Stimulated activated naive B cell treated with anti-CD40 and anti-IgM and Interleukin-4, amounts not matched to agents 10 μg/mL and 1 μg/mL and 100 μg/mL, for 72 hours (primary cell): ENCODE results near the gene CBX7.
A peak's percentile ranks its signal among the peaks of the same experiment; 100 is the strongest.

Experiments used
- ATAC-seq, 2 donors: fragments of 150-1000 bp; cut with Tn5 transposase; replicated peaks; 2 replicates each; pipeline ENCODE4 v1.10.0; 2021; ENCODE audit warnings: moderate library complexity in 1 of 2
- DNase-seq: peaks from one replicate; pipeline ENCODE4 v3.0.0; 2021
- H3K27ac Mint-ChIP-seq: one replicate; pipeline ENCODE4 v1.8.0; 2022; ENCODE audit warnings: mild to moderate bottlenecking, mixed read lengths
- H3K27me3 Mint-ChIP-seq, 2 donors: one replicate each; pipeline ENCODE4 v1.8.0; 2022; ENCODE audit warnings: mixed read lengths in 2 of 2
- H3K36me3 Mint-ChIP-seq, 2 donors: one replicate each; pipeline ENCODE4 v1.8.0; 2022; ENCODE audit warnings: mixed read lengths in 2 of 2, mild to moderate bottlenecking in 1 of 2
- H3K4me1 Mint-ChIP-seq, 2 donors: one replicate each; pipeline ENCODE4 v1.8.0; 2022; ENCODE audit warnings: mixed read lengths in 2 of 2, mild to moderate bottlenecking in 1 of 2
- H3K4me3 Mint-ChIP-seq, 2 donors: one replicate each; pipeline ENCODE4 v1.8.0; 2022; ENCODE audit warnings: mild to moderate bottlenecking in 2 of 2, mixed read lengths in 2 of 2, moderate library complexity in 1 of 2
- H3K9me3 Mint-ChIP-seq, 2 donors: one replicate each; pipeline ENCODE4 v1.8.0; 2022; ENCODE audit warnings: mixed read lengths in 2 of 2, mild to moderate bottlenecking in 1 of 2

CBX7 gene

DNA sequence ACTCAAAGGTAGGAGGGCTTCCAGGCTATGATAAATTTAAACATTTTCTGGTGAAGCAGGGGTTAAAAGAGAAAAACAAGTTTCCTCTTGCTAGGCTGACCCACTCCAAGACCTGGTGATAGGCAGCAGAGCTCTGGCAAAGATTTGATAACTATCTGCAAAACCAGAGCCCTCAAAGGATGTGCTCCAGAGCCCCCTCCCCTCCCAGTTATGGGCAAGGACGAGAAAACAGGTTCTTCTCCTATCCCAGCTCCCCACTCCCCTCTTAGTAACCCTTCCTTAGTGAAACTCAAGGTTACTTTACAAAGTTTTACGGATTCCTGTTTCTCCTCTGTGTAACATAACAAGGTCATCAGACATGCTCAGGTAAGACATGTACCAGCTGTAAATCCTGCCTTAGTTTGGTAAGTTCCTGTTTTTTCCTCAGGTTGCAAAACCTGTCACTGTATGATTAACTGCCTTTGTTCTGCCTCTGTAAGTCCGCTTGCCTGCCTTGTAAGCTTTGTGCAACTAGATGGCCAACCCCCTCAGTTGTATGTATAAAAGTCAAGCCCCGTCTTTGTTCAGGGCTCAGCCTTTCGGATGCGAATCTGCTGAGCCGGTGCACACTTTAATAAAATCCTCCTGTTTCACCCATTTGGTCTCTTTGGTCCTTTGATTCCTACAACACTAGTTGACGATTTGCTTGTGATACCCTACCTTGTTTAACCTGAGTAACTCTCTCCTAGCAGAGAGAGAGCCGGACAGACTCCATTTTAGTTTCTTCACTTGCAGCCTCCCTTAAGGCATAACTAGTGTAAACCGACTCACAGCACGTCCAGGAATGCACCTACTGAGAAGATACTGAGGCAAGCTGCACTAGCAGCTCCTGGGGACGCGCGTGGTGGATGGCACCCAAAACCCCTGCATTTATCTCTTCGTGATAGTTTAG lies 41.6 kb downstream of the CBX7 start:
- DNase-seq (no peak), ATAC-seq (peak; percentile 41 to 66)
- H3K4me1 Mint-ChIP-seq = peaks cover 29 to 57% of the 10 kb centered on the region in 2 donors
- H3K36me3 Mint-ChIP-seq = no peaks in the 10 kb centered on the region
- no peaks in the 10 kb centered on the region for H3K9me3 Mint-ChIP-seq
- no peaks in the 10 kb centered on the region for H3K27me3 Mint-ChIP-seq
- H3K4me3 Mint-ChIP-seq = no peak overlapping the region
- no peak overlapping the region for H3K27ac Mint-ChIP-seq

DNA sequence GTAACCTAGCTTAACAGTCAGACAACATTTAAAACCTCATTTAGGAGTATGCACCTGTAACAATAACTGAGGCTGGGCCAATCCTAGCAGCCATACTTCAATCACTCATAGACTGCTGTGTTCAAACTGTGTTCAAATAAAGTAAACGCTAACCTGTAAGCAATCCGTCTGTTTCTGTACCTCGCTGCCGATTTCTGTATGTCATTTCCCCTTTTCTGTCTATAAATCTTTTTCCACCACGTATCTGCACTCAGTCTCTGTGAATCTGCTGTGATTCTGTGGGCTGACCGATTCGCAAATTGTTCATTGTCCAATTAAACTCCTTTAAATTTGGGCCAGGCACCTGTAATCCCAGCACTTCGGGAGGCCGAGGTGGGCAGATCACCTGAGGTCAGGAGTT lies 43.1 kb downstream of the CBX7 start:
- Mint-ChIP-seq H3K27ac (peak overlapping the region; percentile 77), H3K9me3 (no peaks in the 10 kb centered on the region), H3K4me1 (peaks cover 17 to 41% of the 10 kb centered on the region in 2 donors), H3K27me3 (no peaks in the 10 kb centered on the region), H3K4me3 (peak overlapping the region in 1 of 2 donors; percentile 11), H3K36me3 (no peaks in the 10 kb centered on the region)
- DNase-seq (no peak), ATAC-seq (peak; percentile 67 to 73)

DNA sequence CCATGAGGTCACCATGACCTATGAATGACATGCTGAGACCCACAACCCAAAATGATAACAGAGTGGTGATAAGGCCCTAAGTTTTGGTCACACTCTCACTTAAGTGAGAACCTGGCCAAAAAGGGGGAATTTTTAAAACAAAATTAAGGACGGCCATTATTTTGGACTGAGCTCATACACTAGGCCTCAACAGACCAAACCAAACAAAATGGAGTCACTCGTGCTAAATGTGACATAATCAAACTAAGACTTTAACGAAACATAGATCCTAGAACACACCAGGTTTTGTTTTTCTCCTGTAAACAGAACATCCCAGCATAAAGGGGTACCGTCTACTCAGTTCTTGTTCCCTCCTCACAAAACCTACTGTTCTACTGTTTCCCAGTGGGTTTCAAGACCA lies 44.0 kb downstream of the CBX7 start:
- ATAC-seq = no peak
- Mint-ChIP-seq H3K27ac (peak overlapping the region; percentile 25), H3K27me3 (no peaks in the 10 kb centered on the region), H3K9me3 (no peaks in the 10 kb centered on the region), H3K4me1 (peaks cover 14 to 35% of the 10 kb centered on the region in 2 donors), H3K36me3 (no peaks in the 10 kb centered on the region), H3K4me3 (no peak overlapping the region)
- no peak for DNase-seq

DNA sequence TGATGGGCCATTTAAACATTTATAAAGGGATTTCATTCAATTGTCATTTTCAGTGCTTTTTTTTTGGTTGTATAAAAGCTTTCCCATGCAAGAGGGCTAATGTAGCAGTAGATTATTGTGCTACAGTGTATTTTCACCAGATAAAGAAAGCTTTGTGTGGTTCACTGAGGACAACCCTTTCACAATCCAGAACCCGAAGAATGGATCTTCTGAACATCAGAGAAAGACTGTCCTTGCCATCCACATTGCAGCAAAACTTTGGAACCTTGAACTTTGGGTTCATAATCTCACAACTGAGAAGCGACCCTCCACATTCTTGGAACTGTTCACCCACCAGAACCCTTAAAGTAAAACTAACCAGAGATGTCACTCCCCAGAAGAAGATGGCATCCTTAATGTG lies 46.2 kb downstream of the CBX7 start:
- Mint-ChIP-seq H3K36me3 (no peaks in the 10 kb centered on the region), H3K4me1 (peaks cover 12 to 39% of the 10 kb centered on the region in 2 donors), H3K4me3 (no peak overlapping the region), H3K9me3 (no peaks in the 10 kb centered on the region), H3K27me3 (no peaks in the 10 kb centered on the region), H3K27ac (no peak overlapping the region)
- ATAC-seq (no peak), DNase-seq (no peak)

DNA sequence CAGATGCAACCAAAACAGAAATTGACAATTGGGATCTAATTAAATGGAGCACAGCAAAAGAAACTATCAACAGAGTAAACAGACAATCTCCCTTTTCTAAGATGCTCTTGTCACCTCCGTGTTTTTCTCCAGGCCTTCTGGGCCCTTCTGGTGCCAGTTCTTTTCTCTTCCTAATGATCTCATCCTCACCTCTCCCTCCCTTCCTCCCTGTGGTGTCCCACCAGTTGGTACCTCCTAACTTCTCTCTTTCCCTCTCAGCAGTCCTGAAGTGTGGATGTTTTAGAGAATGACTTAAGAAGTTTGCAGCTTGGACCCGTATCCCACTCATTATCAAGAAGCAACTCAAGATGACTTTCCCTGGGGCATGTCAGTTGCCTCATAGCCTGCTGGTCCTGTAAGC lies 49.0 kb downstream of the CBX7 start:
- no peak overlapping the region for H3K4me3 Mint-ChIP-seq
- no peaks in the 10 kb centered on the region for H3K9me3 Mint-ChIP-seq
- no peaks in the 10 kb centered on the region for H3K36me3 Mint-ChIP-seq
- peak overlapping the region; percentile 68 for H3K27ac Mint-ChIP-seq
- H3K4me1 Mint-ChIP-seq = peaks cover 25 to 40% of the 10 kb centered on the region in 2 donors
- DNase-seq (no peak), ATAC-seq (no peak)
- H3K27me3 Mint-ChIP-seq = no peaks in the 10 kb centered on the region

- Mint-ChIP-seq H3K4me1 (peaks cover 36 to 62% of the 10 kb centered on the region in 2 donors), H3K4me3 (peak overlapping the region; percentile 28 to 52), H3K27ac (peak overlapping the region; percentile 89)
Observed at GRCh38 chr22:39101226-39101625, 51.3 kb downstream of the CBX7 start.

DNA sequence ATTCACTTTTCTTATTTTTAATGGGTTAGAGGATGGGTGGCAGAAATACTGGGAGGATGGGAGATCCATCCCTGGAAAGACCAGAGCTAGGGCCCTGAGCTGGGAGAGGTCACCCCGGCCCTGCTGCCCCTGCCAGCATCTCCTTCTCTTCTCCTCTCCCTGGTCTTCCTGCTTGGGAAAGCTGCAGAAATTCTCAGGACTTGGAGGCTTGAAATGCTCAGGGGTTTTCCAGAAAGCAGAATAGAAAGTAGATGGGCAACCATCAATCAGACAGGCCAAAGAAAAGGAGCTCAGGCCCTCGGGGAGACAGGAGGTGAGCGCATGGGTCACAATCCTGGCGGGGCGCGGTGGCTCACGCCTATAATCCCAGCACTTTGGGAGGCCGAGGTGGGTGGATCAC lies 53.9 kb downstream of the CBX7 start:
- peaks cover 42 to 82% of the 10 kb centered on the region in 2 donors for H3K4me1 Mint-ChIP-seq
- H3K27ac Mint-ChIP-seq = peak overlapping the region; percentile 100
- no peak for ATAC-seq
- DNase-seq = no peak
- no peaks in the 10 kb centered on the region for H3K9me3 Mint-ChIP-seq
- H3K36me3 Mint-ChIP-seq = no peaks in the 10 kb centered on the region
- no peaks in the 10 kb centered on the region for H3K27me3 Mint-ChIP-seq
- H3K4me3 Mint-ChIP-seq = peak overlapping the region; percentile 79 to 81

More at GRCh38 chr22:39101226-39101625, 51.3 kb downstream of the CBX7 start:
- Mint-ChIP-seq H3K27me3 (no peaks in the 10 kb centered on the region), H3K9me3 (no peaks in the 10 kb centered on the region), H3K36me3 (no peaks in the 10 kb centered on the region)
- ATAC-seq (no peak), DNase-seq (no peak)

DNA sequence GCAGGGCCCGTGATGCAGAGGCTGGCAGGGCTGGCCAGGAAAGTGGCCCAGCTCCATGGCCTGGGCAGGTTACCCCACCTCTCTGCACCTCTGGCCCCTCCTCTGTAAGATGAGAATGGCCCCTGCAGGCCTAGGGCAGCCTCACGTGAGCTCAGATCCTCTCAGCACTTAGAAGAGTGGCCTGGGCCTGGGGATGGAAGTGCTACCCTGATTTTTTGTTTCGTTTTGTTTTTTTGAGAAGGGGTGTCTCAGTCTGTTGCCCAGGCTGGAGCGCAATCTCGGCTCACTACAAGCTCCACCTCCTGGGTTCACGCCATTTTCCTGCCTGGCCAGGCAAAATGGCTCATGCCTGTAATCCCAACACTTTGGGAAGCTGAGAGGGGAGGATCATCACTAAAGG lies 54.5 kb downstream of the CBX7 start:
- no peaks in the 10 kb centered on the region for H3K9me3 Mint-ChIP-seq
- no peaks in the 10 kb centered on the region for H3K27me3 Mint-ChIP-seq
- ATAC-seq = no peak
- H3K27ac Mint-ChIP-seq = peak overlapping the region; percentile 100
- H3K36me3 Mint-ChIP-seq = no peaks in the 10 kb centered on the region
- H3K4me3 Mint-ChIP-seq = peak overlapping the region; percentile 81
- DNase-seq = no peak
- peaks cover 42 to 80% of the 10 kb centered on the region in 2 donors for H3K4me1 Mint-ChIP-seq

DNA sequence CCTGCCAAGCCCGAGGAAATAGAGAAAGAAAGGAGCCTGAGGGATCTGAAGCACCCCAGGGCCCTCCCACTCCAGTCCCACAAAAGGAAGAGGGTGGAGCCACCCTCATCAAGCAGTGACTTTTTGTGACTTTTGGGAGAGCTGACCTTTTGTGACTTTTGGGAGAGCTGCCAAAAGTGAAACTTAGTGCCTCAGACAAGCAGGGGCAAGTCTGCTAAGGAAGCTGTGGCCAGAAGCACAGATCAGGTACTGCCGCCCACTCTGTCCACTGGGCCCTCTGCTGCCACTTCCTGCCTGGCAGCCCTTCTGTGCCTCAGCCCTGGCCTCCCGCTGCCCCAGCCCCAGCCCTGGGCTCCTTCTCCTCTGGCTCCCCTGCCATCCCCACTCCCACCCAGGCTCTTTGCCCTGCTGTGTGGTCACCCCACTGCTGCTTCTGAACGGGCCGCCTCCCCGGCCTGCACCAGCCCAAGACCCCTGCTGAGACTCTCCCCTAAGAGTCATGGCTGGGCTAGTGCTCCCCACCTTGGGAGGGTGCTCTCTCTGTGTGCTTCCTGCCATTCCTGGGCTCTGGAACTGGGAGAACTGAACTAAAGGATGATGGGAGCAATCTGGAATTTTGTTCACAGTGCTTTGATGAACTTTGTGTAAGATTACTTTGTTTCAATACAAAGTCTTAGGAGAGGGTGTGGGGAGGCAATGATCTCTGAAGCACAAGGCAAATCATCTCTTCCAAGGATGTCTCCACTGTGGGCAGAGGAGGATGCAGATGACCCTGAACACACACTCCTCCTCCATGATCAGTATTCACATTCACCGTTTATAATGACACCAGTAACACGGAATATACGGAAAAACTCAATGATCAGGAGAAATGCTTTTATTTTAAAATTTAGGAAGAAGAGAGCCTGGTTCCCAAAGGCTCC lies 55.1 kb downstream of the CBX7 start, which contains the start of gene APOBEC3H:
Gene APOBEC3H, plus strand, starts transcription at position 147 of the 923 bp plus-strand sequence. CDS start 3,035 bp downstream, outside the sequence.
- H3K4me1 Mint-ChIP-seq = peaks cover 45 to 85% of the 10 kb centered on the region in 2 donors
- DNase-seq = peak; percentile 39

DNA sequence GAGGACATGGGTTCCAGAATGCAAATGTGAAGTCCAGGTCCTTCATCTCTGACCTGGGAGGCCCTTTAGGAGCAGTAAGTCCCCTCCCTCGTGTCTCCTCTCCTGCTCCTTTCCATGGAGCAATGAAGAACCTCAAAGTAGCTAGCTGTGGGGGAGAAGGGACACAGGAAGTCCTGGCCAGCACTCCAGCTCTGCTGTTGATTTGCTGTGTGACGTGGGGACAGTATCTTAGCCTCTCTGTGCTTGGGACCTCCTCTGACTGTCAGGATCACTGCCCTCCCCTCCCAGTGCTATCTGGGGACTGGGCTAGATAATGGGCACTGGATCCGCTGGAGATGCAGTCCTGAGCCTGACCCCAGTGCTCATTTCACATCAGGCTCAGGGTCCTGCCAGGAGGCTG lies 56.5 kb downstream of the CBX7 start:
- Mint-ChIP-seq H3K4me1 (peaks cover 46 to 91% of the 10 kb centered on the region in 2 donors), H3K9me3 (no peaks in the 10 kb centered on the region), H3K27ac (peak overlapping the region; percentile 37), H3K27me3 (no peaks in the 10 kb centered on the region), H3K4me3 (peak overlapping the region in 1 of 2 donors; percentile 37), H3K36me3 (no peaks in the 10 kb centered on the region)
- no peak for DNase-seq
- no peak for ATAC-seq

More for the DNA sequence above, 55.1 kb downstream of the CBX7 start, which contains the start of gene APOBEC3H:
- ATAC-seq = peak; percentile 13 to 49
- Mint-ChIP-seq H3K4me3 (peak within 1 kb of the TSS; percentile 81), H3K9me3 (no peaks in the 10 kb centered on the region), H3K27ac (peak within 1 kb of the TSS; percentile 100), H3K27me3 (no peaks in the 10 kb centered on the region), H3K36me3 (no peaks in the 10 kb centered on the region)

- DNase-seq (no peak), ATAC-seq (no peak)
- peaks cover 45 to 91% of the 10 kb centered on the region in 2 donors for H3K4me1 Mint-ChIP-seq
- no peaks in the 10 kb centered on the region for H3K27me3 Mint-ChIP-seq
- no peaks in the 10 kb centered on the region for H3K36me3 Mint-ChIP-seq
- no peak overlapping the region for H3K4me3 Mint-ChIP-seq
- peak overlapping the region; percentile 75 for H3K27ac Mint-ChIP-seq
- H3K9me3 Mint-ChIP-seq = no peaks in the 10 kb centered on the region
Observed at GRCh38 chr22:39094717-39095389, 57.6 kb downstream of the CBX7 start.

- H3K4me3 Mint-ChIP-seq = no peak overlapping the region
- H3K36me3 Mint-ChIP-seq = peaks cover under 1 to 10% of the 10 kb centered on the region in 2 donors
- H3K27ac Mint-ChIP-seq = peak overlapping the region; percentile 21
- H3K4me1 Mint-ChIP-seq = peaks cover 35 to 80% of the 10 kb centered on the region in 2 donors
- ATAC-seq (no peak), DNase-seq (no peak)
- no peaks in the 10 kb centered on the region for H3K27me3 Mint-ChIP-seq
- H3K9me3 Mint-ChIP-seq = no peaks in the 10 kb centered on the region
Observed at GRCh38 chr22:39092111-39092862, 60.2 kb downstream of the CBX7 start.
